WTC11 (cell line): ENCODE results near the gene DYDC1. TPM values are rescaled to one million over a fixed set of nuclear protein-coding genes. Genes with fewer than 3 reads are reported as not detected.

Experiments
- ATAC-seq: fragments of 200-7000 bp; cut with Tn5 transposase; 2 replicates; pipeline ENCODE4 v1.10.0; 2021; ENCODE audit warnings: mild to moderate bottlenecking, moderate library complexity
- CTCF ChIA-PET: fragments of 300-600 bp; sonication (Branson Sonifier 250); formaldehyde crosslinking; loops from one replicate; lab custom pipeline; 2021; ENCODE audit warnings: antibody characterized with exemption; lab: Charles Lee
- POLR2A ChIA-PET: fragments of 350-600 bp; sonication (Branson Sonifier 250); formaldehyde crosslinking; loops from one replicate; lab custom pipeline; 2021; ENCODE audit warnings: antibody characterized with exemption; lab: Charles Lee
- DNase-seq: peaks from one replicate; pipeline ENCODE4 v3.0.0; 2021; ENCODE audit warnings: low spot score
- H3K27ac Mint-ChIP-seq: 2 replicates; pipeline ENCODE4 v1.8.0; 2021; ENCODE audit warnings: mixed read lengths
- H3K27me3 Mint-ChIP-seq: 2 replicates; pipeline ENCODE4 v1.8.0; 2021; ENCODE audit warnings: low read depth, mild to moderate bottlenecking, moderate library complexity, mixed read lengths
- H3K36me3 Mint-ChIP-seq: 2 replicates; pipeline ENCODE4 v1.8.0; 2021; ENCODE audit warnings: mixed read lengths
- H3K4me1 Mint-ChIP-seq: 2 replicates; pipeline ENCODE4 v1.8.0; 2022; ENCODE audit warnings: mixed read lengths
- H3K4me3 Mint-ChIP-seq: 2 replicates; pipeline ENCODE4 v1.8.0; 2021; ENCODE audit warnings: mild to moderate bottlenecking, moderate library complexity, mixed read lengths
- H3K9me3 Mint-ChIP-seq: 2 replicates; pipeline ENCODE4 v1.8.0; 2021; ENCODE audit warnings: mixed read lengths
- AFF4 ChIP-seq: sonication (generic); formaldehyde crosslinking; IDR thresholded peaks from 2 replicates; pipeline ENCODE4 v1.8.1; 2023; ENCODE audit warnings: mild to moderate bottlenecking, missing genetic modification reagents, borderline replicate concordance
- ATF2 ChIP-seq: sonication (generic); formaldehyde crosslinking; IDR thresholded peaks from 2 replicates; pipeline ENCODE4 v1.8.1; 2022; ENCODE audit warnings: low read depth, missing genetic modification reagents, borderline replicate concordance
- CBFB ChIP-seq: sonication (generic); formaldehyde crosslinking; IDR thresholded peaks from 2 replicates; pipeline ENCODE4 v1.8.1; 2022; ENCODE audit warnings: mild to moderate bottlenecking, low read depth, missing genetic modification reagents
- CDX4 ChIP-seq: fragments of 250-450 bp; sonication (Bioruptor Pico); IDR thresholded peaks from 2 replicates; pipeline ENCODE4 v1.9.0; 2021; ENCODE audit warnings: moderate library complexity, mild to moderate bottlenecking, inconsistent platforms, borderline replicate concordance
- E2F1 ChIP-seq: sonication (generic); formaldehyde crosslinking; IDR thresholded peaks from 2 replicates; pipeline ENCODE4 v1.8.0; 2022; ENCODE audit warnings: mild to moderate bottlenecking, missing genetic modification reagents
- ERG ChIP-seq: fragments of 250-450 bp; sonication (Bioruptor Pico); IDR thresholded peaks from 2 replicates; pipeline ENCODE4 v1.8.0; 2021; ENCODE audit warnings: mild to moderate bottlenecking
- ESRRA ChIP-seq: sonication (generic); formaldehyde crosslinking; IDR thresholded peaks from 2 replicates; pipeline ENCODE4 v1.8.1; 2022; ENCODE audit warnings: mild to moderate bottlenecking, missing genetic modification reagents, borderline replicate concordance
- GRHL2 ChIP-seq: fragments of 250-450 bp; sonication (Bioruptor Pico); IDR thresholded peaks from 2 replicates; pipeline ENCODE4 v1.8.0; 2022; ENCODE audit warnings: mild to moderate bottlenecking, moderate library complexity; ENCODE audit not compliant: insufficient replicate concordance, severe bottlenecking
- JAZF1 ChIP-seq: fragments of 250-450 bp; sonication (Bioruptor Pico); IDR thresholded peaks from 2 replicates; pipeline ENCODE4 v1.9.0; 2021; ENCODE audit warnings: moderate library complexity, mild to moderate bottlenecking, inconsistent platforms
- NFATC4 ChIP-seq: fragments of 250-450 bp; sonication (Bioruptor Pico); IDR thresholded peaks from 2 replicates; pipeline ENCODE4 v1.9.0; 2021; ENCODE audit warnings: mild to moderate bottlenecking
- NFE2L1 ChIP-seq: sonication (generic); formaldehyde crosslinking; IDR thresholded peaks from 2 replicates; pipeline ENCODE4 v1.8.1; 2023; ENCODE audit warnings: missing genetic modification reagents
- PRRX2 ChIP-seq: fragments of 250-450 bp; sonication (Bioruptor Pico); IDR thresholded peaks from 2 replicates; pipeline ENCODE4 v1.8.0; 2021; ENCODE audit warnings: mild to moderate bottlenecking
- RORB ChIP-seq: fragments of 250-450 bp; sonication (Bioruptor Pico); IDR thresholded peaks from 2 replicates; pipeline ENCODE4 v1.9.0; 2021; ENCODE audit warnings: mild to moderate bottlenecking
- SMAD4 ChIP-seq: sonication (generic); formaldehyde crosslinking; IDR thresholded peaks from 2 replicates; pipeline ENCODE4 v1.8.0; 2022; ENCODE audit warnings: mild to moderate bottlenecking, missing genetic modification reagents
- STAT6 ChIP-seq: sonication (generic); formaldehyde crosslinking; conservative IDR thresholded peaks from 2 replicates; pipeline ENCODE4 v1.8.1; 2023; ENCODE audit warnings: mild to moderate bottlenecking, low read depth, missing genetic modification reagents, moderate library complexity
- ZNF138 ChIP-seq: sonication (generic); formaldehyde crosslinking; conservative IDR thresholded peaks from 2 replicates; pipeline ENCODE4 v1.8.1; 2022; ENCODE audit warnings: mild to moderate bottlenecking, moderate library complexity, missing genetic modification reagents
- ZNF423 ChIP-seq: fragments of 250-450 bp; sonication (Bioruptor Pico); IDR thresholded peaks from 2 replicates; pipeline ENCODE4 v2.1.2; 2022; ENCODE audit warnings: mild to moderate bottlenecking, moderate library complexity
- total RNA-seq: library from RNA; stranded (reverse); gene quantifications from 3 replicates; pipeline ENCODE4 v1.2.3, GENCODE V29; 2021

The DYDC1 gene
- total RNA-seq, 1 experiment from 2014 or later = 0.52 TPM

GRCh38 chr10:80350251-80350650, 6.3 kb downstream of the DYDC1 start:
- CTCF ChIA-PET = interaction anchor here (0.8 to 1.2 kb wide), 2 partner anchors 28 to 89 kb away, joined by 5 read pairs; no protein-coding TSS in a partner anchor
- Mint-ChIP-seq H3K27ac (no peak overlapping the region), H3K9me3 (no peaks in the 10 kb centered on the region), H3K36me3 (no peaks in the 10 kb centered on the region), H3K4me3 (no peak overlapping the region), H3K4me1 (peaks cover 16% of the 10 kb centered on the region), H3K27me3 (peaks cover 16% of the 10 kb centered on the region)
- ATAC-seq (no peak), DNase-seq (no peak)
- POLR2A ChIA-PET = no interaction called here
- TF ChIP-seq ESRRA (CRISPR knock-in tag) (no peak), ZNF423 (CRISPR knock-in tag) (no peak), ERG (CRISPR knock-in tag) (no peak), STAT6 (CRISPR knock-in tag) (no peak), ZNF138 (CRISPR knock-in tag) (no peak)

- H3K27ac Mint-ChIP-seq = no peak overlapping the region
- peaks cover 3% of the 10 kb centered on the region for H3K4me1 Mint-ChIP-seq
- no peak overlapping the region for H3K4me3 Mint-ChIP-seq
- CTCF ChIA-PET = interaction anchor here (0.7 kb wide), 1 partner anchor 84 kb away, joined by 3 read pairs; no protein-coding TSS in a partner anchor
- H3K9me3 Mint-ChIP-seq = no peaks in the 10 kb centered on the region
- DNase-seq (no peak), ATAC-seq (no peak)
- POLR2A ChIA-PET = no interaction called here
- no peaks in the 10 kb centered on the region for H3K27me3 Mint-ChIP-seq
- no peaks in the 10 kb centered on the region for H3K36me3 Mint-ChIP-seq
- TF ChIP-seq AFF4 (CRISPR knock-in tag) = no peak
- no peak for TF ChIP-seq NFE2L1 (CRISPR knock-in tag)
- TF ChIP-seq ESRRA (CRISPR knock-in tag) = no peak
- TF ChIP-seq SMAD4 = no peak
- no peak for TF ChIP-seq NFATC4
- no peak for TF ChIP-seq RORB (CRISPR knock-in tag)
- no peak for TF ChIP-seq PRRX2 (CRISPR knock-in tag)
- no peak for TF ChIP-seq JAZF1 (CRISPR knock-in tag)
- no peak for TF ChIP-seq GRHL2 (CRISPR knock-in tag)
- no peak for TF ChIP-seq E2F1 (CRISPR knock-in tag)
- TF ChIP-seq CDX4 (CRISPR knock-in tag) = no peak
- TF ChIP-seq STAT6 (CRISPR knock-in tag) = no peak
- no peak for TF ChIP-seq CBFB (CRISPR knock-in tag)
- no peak for TF ChIP-seq ATF2 (CRISPR knock-in tag)
Measured at GRCh38 chr10:80344912-80345311, 11.6 kb downstream of the DYDC1 start.
